T follicular helper cell (primary cell): Measurements from ENCODE around the gene TRPM5.

Source experiments
- DNase-seq: peaks from one replicate; pipeline ENCODE4 v3.0.0-alpha.2; 2020; ENCODE audit warnings: low read depth

TRPM5 gene

GRCh38 chr11:2458321-2458720 is 14.0 kb upstream of the TRPM5 start:
- no peak for DNase-seq

GRCh38 chr11:2453436-2453835 is 9.1 kb upstream of the TRPM5 start:
- no peak for DNase-seq

GRCh38 chr11:2452321-2453012 is 8.2 kb upstream of the TRPM5 start:
- DNase-seq = no peak

- no peak for DNase-seq
Measured at GRCh38 chr11:2451916-2452315, 7.6 kb upstream of the TRPM5 start.

- DNase-seq = no peak
Measured at GRCh38 chr11:2451336-2451735, 7.0 kb upstream of the TRPM5 start.

GRCh38 chr11:2450321-2451041 is 6.2 kb upstream of the TRPM5 start:
- DNase-seq = no peak

- no peak for DNase-seq
Measured at GRCh38 chr11:2449548-2450320, 5.4 kb upstream of the TRPM5 start.

- no peak for DNase-seq
Measured at GRCh38 chr11:2448661-2449547, 4.6 kb upstream of the TRPM5 start.

- DNase-seq = no peak
Measured at GRCh38 chr11:2447951-2448650, 3.8 kb upstream of the TRPM5 start.

GRCh38 chr11:2447253-2447950 is 3.1 kb upstream of the TRPM5 start:
- DNase-seq = no peak

GRCh38 chr11:2446590-2447252 is 2.4 kb upstream of the TRPM5 start:
- no peak for DNase-seq

GRCh38 chr11:2445746-2446551 is 1.6 kb upstream of the TRPM5 start:
- no peak for DNase-seq

GRCh38 chr11:2444821-2445745 is 769 bp upstream of the TRPM5 start, which contains the start of gene KCNQ1:
Gene KCNQ1, plus strand, starts transcription at chr11:2445008. Its CDS starts 91 bp downstream, at chr11:2445099.
- peak; percentile 24 for DNase-seq

GRCh38 chr11:2443406-2443805 is 908 bp downstream of the TRPM5 start:
- DNase-seq = no peak

- peak; percentile 22 for DNase-seq
Measured at GRCh38 chr11:2442589-2442988, 1.7 kb downstream of the TRPM5 start.

GRCh38 chr11:2441171-2441570 is 3.1 kb downstream of the TRPM5 start:
- DNase-seq = no peak

- DNase-seq = no peak
Measured at GRCh38 chr11:2440646-2441045, 3.7 kb downstream of the TRPM5 start.

- no peak for DNase-seq
Measured at GRCh38 chr11:2439820-2440219, 4.5 kb downstream of the TRPM5 start.
